HG02885 (cell line): Measurements from ENCODE around the gene MYO15B.
"Not testable (repeated sequence)": the region's sequence is repeated elsewhere in the genome, so short reads cannot be mapped to it uniquely, and the experiment has no call there.

Experiments used
- ATAC-seq: cut with Tn5 transposase; IDR thresholded peaks from one replicate; pipeline ENCODE4 v1.9.1; 2021; ENCODE audit warnings: mild to moderate bottlenecking; ENCODE audit not compliant: unreplicated experiment, poor library complexity

MYO15B gene

GRCh38 chr17:75635610-75636202, 48.1 kb downstream of the MYO15B start:
- ATAC-seq = no peak

GRCh38 chr17:75636381-75637142, 49.0 kb downstream of the MYO15B start:
- ATAC-seq = no peak

- no peak for ATAC-seq
Observed at GRCh38 chr17:75637143-75637538, 49.5 kb downstream of the MYO15B start.

- ATAC-seq = no peak
Observed at GRCh38 chr17:75637551-75637950, 50.0 kb downstream of the MYO15B start.

GRCh38 chr17:75638039-75638438, 50.4 kb downstream of the MYO15B start:
- ATAC-seq = not testable (repeated sequence)

GRCh38 chr17:75638893-75639292, 51.3 kb downstream of the MYO15B start:
- no peak for ATAC-seq

- no peak for ATAC-seq
Observed at GRCh38 chr17:75639327-75639726, 51.7 kb downstream of the MYO15B start.

GRCh38 chr17:75639771-75640555, 52.4 kb downstream of the MYO15B start:
- no peak for ATAC-seq

GRCh38 chr17:75640556-75641119, 53.0 kb downstream of the MYO15B start:
- no peak for ATAC-seq

- ATAC-seq = no peak
Observed at GRCh38 chr17:75641343-75641742, 53.7 kb downstream of the MYO15B start.

GRCh38 chr17:75642182-75642783, 54.7 kb downstream of the MYO15B start:
- ATAC-seq = no peak

GRCh38 chr17:75642784-75643642, 55.4 kb downstream of the MYO15B start:
- ATAC-seq = no peak

- ATAC-seq = no peak
Observed at GRCh38 chr17:75643643-75644017, 56.0 kb downstream of the MYO15B start.

- ATAC-seq = no peak
Observed at GRCh38 chr17:75645501-75645888, 57.9 kb downstream of the MYO15B start.

GRCh38 chr17:75645889-75646637, 58.5 kb downstream of the MYO15B start:
- no peak for ATAC-seq

- ATAC-seq = no peak
Observed at GRCh38 chr17:75646638-75646992, 59.0 kb downstream of the MYO15B start.

GRCh38 chr17:75647061-75647460, 59.5 kb downstream of the MYO15B start:
- no peak for ATAC-seq

GRCh38 chr17:75647921-75648320, 60.3 kb downstream of the MYO15B start:
- ATAC-seq = no peak

GRCh38 chr17:75649687-75650086, 62.1 kb downstream of the MYO15B start:
- no peak for ATAC-seq
